Skeletal muscle tissue (tissue), 4 donors: ENCODE results near the gene NEURL3. TPM values are rescaled to one million over a fixed set of nuclear protein-coding genes. Genes with fewer than 3 reads are reported as not detected.

Experiments
- H3K27ac ChIP-seq: one replicate; pipeline ENCODE4 v1.7.0; 2013; ENCODE audit warnings: mild to moderate bottlenecking, low read depth, low read length, inconsistent platforms
- H3K27me3 ChIP-seq, 3 donors: one replicate each; pipeline ENCODE4 v1.7.0; 2013; ENCODE audit warnings: low read length in 3 of 3; ENCODE audit not compliant: control insufficient read depth in 3 of 3, insufficient read depth in 3 of 3
- H3K36me3 ChIP-seq, 3 donors: one replicate each; pipeline ENCODE4 v1.7.0; 2013; ENCODE audit warnings: low read length in 3 of 3; ENCODE audit not compliant: control insufficient read depth in 3 of 3, insufficient read depth in 3 of 3
- H3K4me1 ChIP-seq, 3 donors: one replicate each; pipeline ENCODE4 v1.7.0; 2013; ENCODE audit warnings: low read length in 3 of 3, mild to moderate bottlenecking in 3 of 3; ENCODE audit not compliant: control insufficient read depth in 3 of 3, insufficient read depth in 3 of 3
- H3K4me3 ChIP-seq, 3 donors: one replicate each; pipeline ENCODE4 v1.7.0; 2013; ENCODE audit warnings: low read length in 3 of 3
- H3K9ac ChIP-seq, 3 donors: one replicate each; pipeline ENCODE4 v1.7.0; 2013; ENCODE audit warnings: low read length in 3 of 3, mild to moderate bottlenecking in 3 of 3, moderate library complexity in 2 of 3, low read depth in 1 of 3
- H3K9me3 ChIP-seq, 3 donors: one replicate each; pipeline ENCODE4 v1.7.0; 2013; ENCODE audit warnings: low read length in 3 of 3; ENCODE audit not compliant: control insufficient read depth in 3 of 3
- total RNA-seq: library from RNA; depleted of rRNA; stranded (reverse); fragments of >200 nt; gene quantifications from one replicate; pipeline ENCODE4 v1.2.3, GENCODE V29; 2014
- donor health status: Osteomylitis.

The NEURL3 gene
- total RNA-seq, 1 donor from 2014 or later, result not detected

DNA sequence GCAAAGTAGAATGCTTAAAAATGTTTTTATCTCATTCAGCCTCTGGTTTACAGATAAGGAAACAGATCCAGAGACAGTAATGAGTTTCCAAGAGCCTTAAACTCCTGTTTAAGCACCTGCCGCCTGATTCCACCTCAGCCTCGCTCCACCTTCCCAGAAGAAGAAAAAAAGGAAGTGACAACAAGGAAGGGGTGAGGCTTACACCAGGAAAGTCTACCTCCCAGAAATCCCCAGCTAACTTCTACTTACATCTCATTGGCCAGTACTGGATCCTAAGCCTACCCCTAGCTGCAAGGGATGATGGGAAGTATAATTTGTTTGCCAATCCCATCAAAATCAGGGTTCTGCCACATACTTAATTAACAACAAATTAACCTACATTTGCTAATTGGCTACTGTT is 16.1 kb upstream of the NEURL3 start:
- peaks cover 0 to 5% (median 2%) of the 10 kb centered on the region in 3 donors for H3K4me1 ChIP-seq
- no peak overlapping the region for H3K27ac ChIP-seq
- H3K4me3 ChIP-seq, result no peak overlapping the region
- peaks cover 0 to 2% (median 0%) of the 10 kb centered on the region in 3 donors for H3K9me3 ChIP-seq
- H3K36me3 ChIP-seq, result no peaks in the 10 kb centered on the region
- no peak overlapping the region for H3K9ac ChIP-seq
- H3K27me3 ChIP-seq, result no peaks in the 10 kb centered on the region

DNA sequence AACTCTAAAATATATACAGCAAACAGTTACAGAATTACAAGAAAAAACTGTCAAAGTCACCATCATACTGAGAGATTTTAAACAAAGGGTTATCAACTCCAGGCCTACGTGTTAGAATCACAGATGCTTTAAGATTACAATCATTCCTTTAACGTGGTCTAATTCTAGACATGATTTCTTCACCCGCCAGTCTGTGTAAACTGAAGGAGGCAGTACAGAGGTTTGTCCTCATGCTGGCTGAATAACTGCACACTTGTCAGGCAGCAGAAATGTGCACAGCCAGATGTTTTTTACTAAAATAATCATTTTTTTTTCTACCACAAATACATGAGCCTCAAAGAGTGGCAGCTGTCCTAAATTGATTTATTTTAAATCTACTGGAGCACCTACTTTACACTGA is 15.5 kb upstream of the NEURL3 start:
- Histone ChIP-seq H3K27ac (no peak overlapping the region), H3K9ac (no peak overlapping the region), H3K9me3 (peaks cover 0 to 2% (median 0%) of the 10 kb centered on the region in 3 donors), H3K4me1 (peaks cover 0 to 5% (median 2%) of the 10 kb centered on the region in 3 donors), H3K36me3 (no peaks in the 10 kb centered on the region), H3K27me3 (no peaks in the 10 kb centered on the region), H3K4me3 (no peak overlapping the region)

DNA sequence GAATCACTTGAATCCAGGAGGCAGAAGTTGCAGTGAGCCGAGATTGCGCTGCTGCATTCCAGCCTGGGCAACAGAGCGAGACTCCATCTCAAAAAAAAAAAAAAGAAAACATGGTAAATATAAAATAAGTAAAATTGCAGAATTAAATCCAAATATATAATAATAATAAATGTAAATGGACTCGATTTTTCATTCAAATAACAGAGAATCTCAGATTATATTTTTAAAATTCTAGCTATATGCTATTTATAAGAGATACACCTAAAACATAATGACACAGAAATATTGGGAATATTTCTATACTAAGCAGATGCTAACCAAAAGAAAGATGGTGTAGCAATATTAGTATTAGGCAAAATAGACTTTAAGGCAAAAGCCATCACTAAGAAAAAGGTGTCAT is 15.1 kb upstream of the NEURL3 start:
- Histone ChIP-seq H3K27ac (no peak overlapping the region), H3K9ac (no peak overlapping the region), H3K4me3 (no peak overlapping the region), H3K36me3 (no peaks in the 10 kb centered on the region), H3K27me3 (no peaks in the 10 kb centered on the region), H3K9me3 (peaks cover 0 to 2% (median 0%) of the 10 kb centered on the region in 3 donors), H3K4me1 (peaks cover 0 to 5% (median 2%) of the 10 kb centered on the region in 3 donors)

DNA sequence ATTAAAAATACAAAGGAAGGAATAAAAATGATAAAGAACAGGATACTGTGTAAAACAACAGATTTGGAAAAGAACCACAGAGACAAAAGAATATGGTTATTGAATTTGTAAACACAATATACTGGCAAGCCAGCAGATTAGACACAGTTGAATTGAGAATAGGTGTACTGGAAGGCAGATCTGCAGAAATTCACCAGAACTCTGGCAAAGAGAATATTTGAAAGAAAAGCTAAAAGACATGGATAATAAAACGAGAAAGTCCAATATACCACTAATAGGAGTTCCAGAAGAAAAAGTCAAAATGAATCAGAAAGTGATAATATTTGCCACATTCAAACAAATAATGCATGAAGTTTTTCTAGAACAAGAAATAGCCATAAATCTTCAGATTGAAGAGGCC is 11.9 kb upstream of the NEURL3 start:
- H3K9me3 ChIP-seq, result peaks cover 0 to 2% (median 0%) of the 10 kb centered on the region in 3 donors
- H3K27ac ChIP-seq, result no peak overlapping the region
- no peaks in the 10 kb centered on the region for H3K4me1 ChIP-seq
- H3K27me3 ChIP-seq, result no peaks in the 10 kb centered on the region
- H3K36me3 ChIP-seq, result no peaks in the 10 kb centered on the region
- H3K9ac ChIP-seq, result no peak overlapping the region
- no peak overlapping the region for H3K4me3 ChIP-seq

DNA sequence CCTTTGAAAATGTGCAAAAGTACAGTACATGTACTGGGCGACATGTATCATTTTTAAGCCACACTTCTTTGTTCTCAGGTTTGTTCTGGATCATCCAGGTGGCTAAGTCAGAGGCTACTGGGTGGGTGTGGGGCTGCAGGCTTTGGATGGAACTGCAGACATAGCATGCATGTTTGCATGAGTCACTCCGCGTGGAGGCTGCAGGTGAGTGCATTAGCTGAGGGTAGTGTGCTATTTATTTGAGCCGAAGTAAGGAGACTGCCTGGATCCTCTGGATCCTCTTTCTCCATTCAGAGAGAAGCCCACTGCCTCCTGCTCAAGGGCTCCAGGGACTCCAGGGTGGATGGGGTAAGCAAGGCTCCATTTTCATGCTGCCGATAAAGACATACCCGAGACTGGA is 9.4 kb upstream of the NEURL3 start:
- Histone ChIP-seq H3K9me3 (peaks cover 0 to 2% (median 0%) of the 10 kb centered on the region in 3 donors), H3K9ac (no peak overlapping the region), H3K27me3 (no peaks in the 10 kb centered on the region), H3K4me1 (peaks cover 9 to 15% (median 10%) of the 10 kb centered on the region in 3 donors), H3K4me3 (no peak overlapping the region), H3K27ac (no peak overlapping the region), H3K36me3 (no peaks in the 10 kb centered on the region)

DNA sequence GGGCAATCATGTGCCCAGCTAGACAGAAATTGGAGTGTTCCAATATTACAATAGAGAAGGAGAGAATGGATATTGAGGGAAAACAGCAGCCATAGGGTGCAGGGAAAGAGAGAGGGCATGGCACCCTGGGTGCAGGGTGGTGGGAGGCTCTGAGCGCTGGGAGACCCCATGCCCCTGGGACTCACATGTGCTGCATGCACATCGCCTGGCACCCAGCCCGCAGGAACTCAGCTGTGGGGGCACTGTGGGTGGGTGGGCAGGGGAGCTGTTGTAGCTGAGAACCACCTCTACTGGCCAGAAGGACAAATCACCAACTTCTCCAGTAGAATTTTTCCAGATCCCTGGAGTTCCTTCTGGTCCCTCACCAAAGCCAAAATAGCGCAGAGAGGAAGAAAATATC is 7.2 kb upstream of the NEURL3 start:
- H3K4me3 ChIP-seq, result no peak overlapping the region

DNA sequence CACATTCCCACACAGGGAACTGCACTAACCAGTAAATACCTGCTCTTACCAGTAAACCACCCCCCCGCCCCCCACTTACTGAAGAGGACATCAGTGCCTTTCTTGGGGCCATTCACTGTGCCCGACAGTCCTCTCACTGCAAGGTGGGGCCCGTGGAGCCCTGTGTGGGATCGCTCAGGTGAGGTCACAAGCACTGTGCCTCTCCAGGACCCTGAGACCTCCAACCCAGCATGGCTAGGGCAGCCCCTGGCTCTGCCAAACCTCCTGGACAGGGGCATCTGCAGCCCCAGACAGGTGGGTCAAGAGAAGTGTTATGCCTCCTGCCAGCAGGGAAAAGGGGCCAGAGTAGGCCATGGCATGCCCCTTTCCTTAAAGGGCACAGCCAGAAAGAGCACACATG is 6.7 kb upstream of the NEURL3 start:
- Histone ChIP-seq H3K9me3 (no peaks in the 10 kb centered on the region), H3K36me3 (no peaks in the 10 kb centered on the region), H3K27me3 (no peaks in the 10 kb centered on the region), H3K4me1 (peaks cover 28 to 34% (median 28%) of the 10 kb centered on the region in 3 donors), H3K27ac (no peak overlapping the region), H3K9ac (no peak overlapping the region), H3K4me3 (no peak overlapping the region)

More for the DNA sequence above, 7.2 kb upstream of the NEURL3 start:
- Histone ChIP-seq H3K27ac (no peak overlapping the region), H3K9ac (no peak overlapping the region), H3K27me3 (no peaks in the 10 kb centered on the region), H3K36me3 (no peaks in the 10 kb centered on the region), H3K9me3 (peaks cover 0 to 2% (median 0%) of the 10 kb centered on the region in 3 donors), H3K4me1 (peaks cover 28 to 34% (median 28%) of the 10 kb centered on the region in 3 donors)

DNA sequence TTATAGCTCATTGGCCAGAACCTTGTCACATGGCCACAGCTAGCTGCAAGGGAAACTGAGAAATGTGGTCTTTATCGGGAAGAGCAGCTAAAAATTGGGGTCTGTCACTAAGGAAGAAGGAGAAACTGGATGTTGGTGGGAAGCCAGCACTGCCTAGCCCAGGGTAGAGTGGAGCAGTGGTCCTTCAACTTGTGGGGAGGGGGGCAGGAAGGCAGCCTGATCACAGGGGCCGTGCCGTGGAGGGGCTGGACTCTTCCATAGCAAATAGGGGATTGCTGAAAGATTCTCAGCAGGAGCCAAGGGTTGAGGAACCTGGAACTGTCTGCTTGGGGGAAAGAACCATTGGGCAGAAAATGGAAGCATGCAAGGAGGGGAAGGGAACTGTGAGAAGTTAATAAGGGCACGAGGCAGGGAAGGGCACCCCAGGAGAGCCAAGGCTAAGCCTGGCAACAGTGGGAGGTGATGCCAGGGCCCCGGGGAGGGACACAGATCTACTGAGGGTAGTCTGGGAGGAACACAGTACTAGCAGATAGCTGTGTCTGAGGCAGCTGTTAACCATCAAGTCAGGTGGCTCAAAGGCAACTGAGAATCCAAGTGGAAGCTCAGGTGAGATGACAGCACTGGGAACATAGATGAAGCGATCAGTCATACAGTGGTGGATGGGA is 5.9 kb upstream of the NEURL3 start:
- no peaks in the 10 kb centered on the region for H3K36me3 ChIP-seq
- H3K27ac ChIP-seq, result no peak overlapping the region
- H3K4me1 ChIP-seq, result peaks cover 28 to 34% (median 28%) of the 10 kb centered on the region in 3 donors
- no peak overlapping the region for H3K9ac ChIP-seq
- H3K9me3 ChIP-seq, result no peaks in the 10 kb centered on the region
- H3K4me3 ChIP-seq, result no peak overlapping the region
- H3K27me3 ChIP-seq, result no peaks in the 10 kb centered on the region

DNA sequence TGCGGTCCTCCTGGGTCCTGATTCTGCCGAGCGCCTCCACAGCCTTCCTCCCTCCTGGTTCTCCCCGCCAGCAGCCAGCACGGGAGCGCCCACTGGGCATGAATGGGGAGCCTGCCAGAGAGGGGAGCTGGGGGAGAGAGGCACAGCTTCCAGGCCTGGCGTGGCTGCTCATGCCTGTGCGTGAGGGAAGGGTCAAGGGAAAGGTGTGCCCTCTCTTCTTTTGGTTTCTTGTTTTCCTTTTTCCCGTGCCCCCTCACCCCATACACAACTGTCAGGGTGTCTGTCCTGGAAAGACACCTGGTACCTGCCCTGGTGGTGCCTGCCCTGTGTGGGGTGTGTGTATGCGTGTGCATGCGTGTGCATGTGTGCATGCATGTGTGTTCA is 4.7 kb upstream of the NEURL3 start:
- Histone ChIP-seq H3K9ac (peak overlapping the region; percentile 1 to 73 (median 12)), H3K4me3 (peak overlapping the region in 2 of 3 donors; percentile 30 to 42), H3K27ac (no peak overlapping the region)

DNA sequence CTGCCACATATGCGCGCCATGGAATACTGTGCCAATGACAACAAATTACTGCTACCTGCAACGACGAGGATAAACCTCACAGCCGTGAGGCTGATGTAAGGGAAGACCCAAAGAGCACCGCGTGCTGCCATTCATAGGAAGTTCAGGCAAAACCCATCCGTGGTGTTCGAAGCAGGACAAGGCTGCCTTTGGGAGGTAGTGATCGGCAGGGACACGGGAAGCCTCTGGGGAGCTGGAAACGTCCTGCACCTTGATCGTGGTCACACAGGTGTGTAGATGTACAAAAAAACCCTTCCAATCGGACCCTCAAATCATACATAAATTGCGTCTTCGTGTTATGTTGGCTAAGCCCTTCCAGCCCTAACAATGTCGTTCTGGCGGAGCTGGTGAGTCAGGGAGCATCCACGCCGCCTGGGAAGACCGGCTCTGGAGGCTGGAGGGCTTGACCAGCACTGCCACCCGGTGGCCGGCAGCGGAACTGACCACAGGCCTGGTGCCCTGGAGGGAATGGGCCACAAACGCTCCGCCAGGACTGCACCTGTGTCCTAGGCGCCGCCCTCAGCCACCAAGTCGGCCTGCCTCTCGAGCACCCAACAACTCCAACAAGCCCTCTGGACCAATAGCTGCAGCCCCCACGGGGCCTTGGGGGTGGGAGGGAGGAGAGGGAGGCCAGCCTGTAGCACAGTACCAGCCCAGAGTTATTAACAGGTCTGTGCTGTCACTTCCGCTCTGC is 4.1 kb upstream of the NEURL3 start:
- H3K9ac ChIP-seq, result peak overlapping the region; percentile 1 to 73 (median 12)
- H3K27ac ChIP-seq, result no peak overlapping the region
- H3K27me3 ChIP-seq, result no peaks in the 10 kb centered on the region
- no peaks in the 10 kb centered on the region for H3K36me3 ChIP-seq
- peak overlapping the region in 2 of 3 donors; percentile 30 to 42 for H3K4me3 ChIP-seq
- H3K9me3 ChIP-seq, result no peaks in the 10 kb centered on the region
- H3K4me1 ChIP-seq, result peaks cover 32 to 45% (median 37%) of the 10 kb centered on the region in 3 donors

More for the DNA sequence above, 4.7 kb upstream of the NEURL3 start:
- peaks cover 32 to 44% (median 37%) of the 10 kb centered on the region in 3 donors for H3K4me1 ChIP-seq
- H3K27me3 ChIP-seq, result no peaks in the 10 kb centered on the region
- H3K9me3 ChIP-seq, result no peaks in the 10 kb centered on the region
- no peaks in the 10 kb centered on the region for H3K36me3 ChIP-seq
